ENCODE results near the gene PRKCH. TPM values are rescaled to one million over a fixed set of nuclear protein-coding genes. Genes with fewer than 3 reads are reported as not detected.

The PRKCH gene
- total RNA-seq, 1 donor from 2014 or later = 0.30 TPM

DNA sequence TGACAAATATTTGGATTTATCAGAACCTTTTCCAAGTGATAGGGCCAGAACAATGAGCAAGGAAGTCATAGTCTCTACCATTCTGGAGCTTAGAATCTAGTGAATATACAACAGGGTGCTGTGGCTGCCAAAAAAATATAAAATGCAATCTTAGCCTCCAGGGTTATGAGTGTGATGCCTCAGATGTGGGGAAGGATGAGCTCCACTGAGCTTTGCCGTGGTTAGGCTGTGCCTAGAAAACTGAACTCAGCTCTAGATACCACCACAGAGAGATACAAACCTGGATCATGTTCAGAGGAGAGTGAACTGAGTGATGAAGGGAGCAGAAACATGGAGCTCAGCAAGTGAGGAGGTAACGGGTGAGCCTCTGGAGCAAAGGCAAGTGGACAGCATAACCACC is 235.9 kb downstream of the PRKCH start:
- no peak for DNase-seq (ENCODE audit: low read depth, low spot score)
- Mint-ChIP-seq H3K36me3 (ENCODE audit: low read depth) (no peaks in the 10 kb centered on the region), H3K27ac (ENCODE audit: unreplicated experiment) (no peak overlapping the region), H3K27me3 (ENCODE audit: low read depth) (no peaks in the 10 kb centered on the region), H3K9me3 (no peaks in the 10 kb centered on the region), H3K4me1 (peaks cover 24% of the 10 kb centered on the region), H3K4me3 (no peak overlapping the region)
- TF ChIP-seq CTCF (conservative IDR thresholded peaks at IDR 0.05) = no peak

GRCh38 chr14:61557854-61558253 is 236.5 kb downstream of the PRKCH start:
- Mint-ChIP-seq H3K9me3 (no peaks in the 10 kb centered on the region), H3K4me1 (peaks cover 24% of the 10 kb centered on the region), H3K4me3 (no peak overlapping the region), H3K36me3 (ENCODE audit: low read depth) (no peaks in the 10 kb centered on the region), H3K27ac (ENCODE audit: unreplicated experiment) (no peak overlapping the region), H3K27me3 (ENCODE audit: low read depth) (no peaks in the 10 kb centered on the region)
- TF ChIP-seq CTCF (conservative IDR thresholded peaks at IDR 0.05) = no peak
- no peak for DNase-seq (ENCODE audit: low read depth, low spot score)

DNA sequence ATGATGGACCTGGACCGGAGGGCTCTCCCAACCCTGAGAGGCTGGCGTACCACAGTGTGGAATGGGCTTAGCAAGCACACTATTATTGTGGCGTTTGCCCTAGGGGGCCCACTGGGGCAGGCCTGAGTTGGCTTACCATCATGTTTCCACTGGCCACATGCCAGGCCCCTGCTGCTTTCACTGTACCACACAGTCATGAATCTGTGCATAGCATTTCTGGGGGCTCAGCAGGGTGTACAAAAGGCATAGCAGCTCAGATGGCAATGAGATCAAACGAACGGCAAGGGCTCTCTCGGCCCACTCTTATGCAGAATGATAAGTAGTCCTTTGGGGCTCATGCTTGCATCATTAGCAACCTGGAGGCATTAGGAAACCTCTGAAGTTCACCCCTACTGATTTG is 236.9 kb downstream of the PRKCH start:
- no peak for DNase-seq (ENCODE audit: low read depth, low spot score)
- H3K27ac Mint-ChIP-seq (ENCODE audit: unreplicated experiment) = no peak overlapping the region
- no peak for TF ChIP-seq CTCF (conservative IDR thresholded peaks at IDR 0.05)
- no peak overlapping the region for H3K4me3 Mint-ChIP-seq
- no peaks in the 10 kb centered on the region for H3K27me3 Mint-ChIP-seq (ENCODE audit: low read depth)
- H3K9me3 Mint-ChIP-seq = no peaks in the 10 kb centered on the region
- peaks cover 24% of the 10 kb centered on the region for H3K4me1 Mint-ChIP-seq
- H3K36me3 Mint-ChIP-seq (ENCODE audit: low read depth) = no peaks in the 10 kb centered on the region

DNA sequence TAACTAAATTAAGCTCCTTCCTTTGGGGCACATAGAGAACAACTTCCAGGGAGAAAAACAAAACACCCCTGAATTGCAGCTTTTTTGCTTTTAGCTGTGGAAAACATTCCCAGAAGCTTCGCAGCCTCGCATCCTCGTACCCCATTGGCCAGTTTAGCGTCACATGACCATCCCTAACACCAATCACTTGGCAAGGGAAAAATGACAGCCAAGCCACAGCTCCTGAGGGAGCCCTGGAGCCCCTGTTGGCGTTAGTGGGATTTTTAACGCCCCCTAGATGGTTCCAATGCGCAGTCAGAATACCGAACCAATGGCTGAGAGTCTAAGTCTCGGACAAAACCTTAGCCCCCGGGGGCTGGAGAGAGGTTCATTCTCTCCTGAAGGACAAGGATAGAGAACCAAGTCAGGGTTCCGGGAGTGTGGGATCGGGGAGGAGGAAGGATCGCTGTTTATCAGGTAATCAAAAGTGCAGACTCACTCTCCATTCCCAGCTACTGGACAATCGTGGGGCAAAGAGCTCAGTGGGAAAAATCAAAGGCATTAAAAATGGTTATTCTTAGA is 238.3 kb downstream of the PRKCH start:
- TF ChIP-seq CTCF (conservative IDR thresholded peaks at IDR 0.05) = no peak
- Mint-ChIP-seq H3K4me3 (no peak overlapping the region), H3K36me3 (ENCODE audit: low read depth) (no peaks in the 10 kb centered on the region), H3K27ac (ENCODE audit: unreplicated experiment) (no peak overlapping the region), H3K4me1 (peaks cover 21% of the 10 kb centered on the region), H3K27me3 (ENCODE audit: low read depth) (no peaks in the 10 kb centered on the region), H3K9me3 (no peaks in the 10 kb centered on the region)
- DNase-seq (ENCODE audit: low read depth, low spot score) = no peak

- Mint-ChIP-seq H3K36me3 (ENCODE audit: low read depth) (no peaks in the 10 kb centered on the region), H3K4me1 (peaks cover 20% of the 10 kb centered on the region), H3K27ac (ENCODE audit: unreplicated experiment) (no peak overlapping the region), H3K4me3 (no peak overlapping the region), H3K27me3 (ENCODE audit: low read depth) (no peaks in the 10 kb centered on the region), H3K9me3 (no peaks in the 10 kb centered on the region)
- no peak for DNase-seq (ENCODE audit: low read depth, low spot score)
- TF ChIP-seq CTCF (conservative IDR thresholded peaks at IDR 0.05) = no peak
These were observed 238.9 kb downstream of the PRKCH start for GRCh38 chr14:61560323-61560722.
